Karpas-422 (cell line): ENCODE data around the gene SMU1. TPM values are rescaled to one million over a fixed set of nuclear protein-coding genes. Genes with fewer than 3 reads are reported as not detected.

Experiments
- DNase-seq: peaks from one replicate; pipeline ENCODE4 v3.0.0-alpha.2; 2015
- H2AFZ ChIP-seq: fragments of 200-600 bp; sonication (generic); 2 replicates; pipeline ENCODE4 v1.6.1; 2014; ENCODE audit warnings: antibody characterized with exemption, low read length, mixed read lengths
- H3K27ac ChIP-seq: fragments of 200-600 bp; sonication (generic); 2 replicates; pipeline ENCODE4 v1.5.1; 2014; ENCODE audit warnings: mild to moderate bottlenecking, low read length, moderate library complexity
- H3K27me3 ChIP-seq: fragments of 200-600 bp; sonication (generic); 2 replicates; pipeline ENCODE4 v1.6.1; 2014; ENCODE audit warnings: low read length, mixed read lengths
- H3K36me3 ChIP-seq: fragments of 200-600 bp; sonication (generic); 2 replicates; pipeline ENCODE4 v1.6.1; 2014; ENCODE audit warnings: low read length, mixed read lengths; ENCODE audit not compliant: insufficient read depth
- H3K4me1 ChIP-seq: fragments of 200-600 bp; sonication (generic); 2 replicates; pipeline ENCODE4 v1.6.1; 2014; ENCODE audit warnings: mild to moderate bottlenecking, low read length, mixed read lengths
- H3K4me2 ChIP-seq: fragments of 200-600 bp; sonication (generic); 2 replicates; pipeline ENCODE4 v1.6.1; 2014; ENCODE audit warnings: low read length, low read depth, mild to moderate bottlenecking; ENCODE audit not compliant: poor library complexity, severe bottlenecking
- H3K4me3 ChIP-seq: fragments of 200-600 bp; sonication (generic); 2 replicates; pipeline ENCODE4 v1.5.1; 2014; ENCODE audit warnings: mild to moderate bottlenecking, antibody characterized with exemption, low read length, mixed read lengths
- H3K79me2 ChIP-seq: fragments of 200-600 bp; sonication (generic); 2 replicates; pipeline ENCODE4 v1.6.1; 2014; ENCODE audit warnings: mild to moderate bottlenecking, low read length, mixed read lengths
- H3K9ac ChIP-seq: fragments of 200-600 bp; sonication (generic); 2 replicates; pipeline ENCODE4 v1.6.0; 2014; ENCODE audit warnings: low read length
- H3K9me2 ChIP-seq: fragments of 200-600 bp; sonication (generic), shearing (Covaris generic); replicated peaks from 2 replicates; pipeline ENCODE4 v1.6.0; 2014; ENCODE audit warnings: mild to moderate bottlenecking, low read length, moderate library complexity; ENCODE audit not compliant: insufficient read depth
- H3K9me3 ChIP-seq: fragments of 300-700, 200-600 bp; sonication (generic); 2 replicates; pipeline ENCODE4 v1.6.1; 2014; ENCODE audit warnings: low read length, mixed read lengths
- H4K20me1 ChIP-seq: fragments of 200-600 bp; sonication (generic); 2 replicates; pipeline ENCODE4 v1.6.1; 2014; ENCODE audit warnings: mild to moderate bottlenecking, antibody characterized with exemption, low read length, low read depth; ENCODE audit not compliant: insufficient read depth
- total RNA-seq: library from RNA; depleted of rRNA; stranded (reverse); fragments of >200 nt; shearing (Covaris generic); gene quantifications from 2 replicates; pipeline ENCODE4 v1.2.3, GENCODE V29; 2014; ENCODE audit warnings: low replicate concordance

The SMU1 gene
- total RNA-seq, 1 experiment from 2014 or later, result 18.4 TPM

GRCh38 chr9:33022755-33023154, 53.7 kb downstream of the SMU1 start:
- H3K36me3 ChIP-seq, result peaks cover 32% of the 10 kb centered on the region; the same call in 1 of the 2 replicates
- peak overlapping the region; percentile 100 for H3K4me2 ChIP-seq
- H3K9me2 ChIP-seq, result 0 out of 2 replicates have a peak, but pooled peaks cover 4% of the 10 kb centered on the region
- no peak overlapping the region for H2AFZ ChIP-seq
- H3K9ac ChIP-seq, result no peak overlapping the region
- no peak overlapping the region for H3K4me3 ChIP-seq
- H4K20me1 ChIP-seq, result peaks cover 19% of the 10 kb centered on the region
- H3K79me2 ChIP-seq, result peaks cover 87% of the 10 kb centered on the region
- no peak overlapping the region for H3K27ac ChIP-seq
- H3K4me1 ChIP-seq, result peaks cover 33% of the 10 kb centered on the region
- no peaks in the 10 kb centered on the region for H3K27me3 ChIP-seq
- no peaks in the 10 kb centered on the region for H3K9me3 ChIP-seq
- DNase-seq, result no peak

DNA sequence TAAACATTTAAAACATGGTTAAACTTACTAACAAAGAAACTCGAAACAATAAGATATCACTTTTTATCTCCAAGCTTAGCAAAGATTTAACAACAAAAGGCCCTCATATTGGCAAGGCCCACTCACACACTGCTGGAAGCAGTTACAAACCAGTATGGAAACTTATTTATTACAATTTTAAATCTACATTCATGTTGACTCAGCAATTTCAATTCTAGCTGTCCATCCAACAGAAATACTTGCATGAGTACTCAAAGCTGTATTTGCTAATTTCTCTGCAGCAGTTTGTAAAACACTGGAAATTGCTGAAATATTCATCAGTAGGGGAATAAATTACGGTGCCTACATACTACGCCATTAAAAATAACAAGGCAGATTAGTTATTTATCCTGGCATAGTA, 54.2 kb downstream of the SMU1 start:
- Histone ChIP-seq H4K20me1 (peaks cover 17% of the 10 kb centered on the region), H3K27me3 (no peaks in the 10 kb centered on the region), H3K79me2 (peaks cover 87% of the 10 kb centered on the region), H3K9me2 (0 out of 2 replicates have a peak, but pooled peaks cover 4% of the 10 kb centered on the region), H2AFZ (no peak overlapping the region), H3K36me3 (peaks cover 31% of the 10 kb centered on the region), H3K9me3 (no peaks in the 10 kb centered on the region), H3K4me1 (peaks cover 31% of the 10 kb centered on the region), H3K9ac (no peak overlapping the region), H3K4me2 (peak overlapping the region; percentile 100), H3K27ac (no peak overlapping the region), H3K4me3 (no peak overlapping the region)
- DNase-seq, result no peak

GRCh38 chr9:33019797-33020196, 56.7 kb downstream of the SMU1 start:
- 0 out of 2 replicates have a peak, but pooled peaks cover 4% of the 10 kb centered on the region for H3K9me2 ChIP-seq
- no peaks in the 10 kb centered on the region for H4K20me1 ChIP-seq
- no peak overlapping the region for H3K9ac ChIP-seq
- no peak overlapping the region for H3K27ac ChIP-seq
- H3K9me3 ChIP-seq, result no peaks in the 10 kb centered on the region
- no peak for DNase-seq
- peaks cover 20% of the 10 kb centered on the region for H3K36me3 ChIP-seq
- no peak overlapping the region for H3K4me3 ChIP-seq
- H3K79me2 ChIP-seq, result peaks cover 81% of the 10 kb centered on the region
- H3K4me1 ChIP-seq, result peaks cover 19% of the 10 kb centered on the region
- H3K27me3 ChIP-seq, result no peaks in the 10 kb centered on the region
- no peak overlapping the region for H3K4me2 ChIP-seq
- H2AFZ ChIP-seq, result no peak overlapping the region

GRCh38 chr9:33017283-33018041, 59.0 kb downstream of the SMU1 start:
- no peak overlapping the region for H2AFZ ChIP-seq
- no peak overlapping the region for H3K9ac ChIP-seq
- H3K36me3 ChIP-seq, result peaks cover 10% of the 10 kb centered on the region
- no peak overlapping the region for H3K4me2 ChIP-seq
- no peaks in the 10 kb centered on the region for H4K20me1 ChIP-seq
- no peak overlapping the region for H3K4me3 ChIP-seq
- peaks cover under 1% of the 10 kb centered on the region for H3K4me1 ChIP-seq
- DNase-seq, result no peak
- no peaks in the 10 kb centered on the region for H3K9me2 ChIP-seq
- no peaks in the 10 kb centered on the region for H3K9me3 ChIP-seq
- no peak overlapping the region for H3K27ac ChIP-seq
- H3K79me2 ChIP-seq, result peaks cover 73% of the 10 kb centered on the region
- H3K27me3 ChIP-seq, result no peaks in the 10 kb centered on the region

GRCh38 chr9:33014665-33015014, 61.8 kb downstream of the SMU1 start:
- Histone ChIP-seq H4K20me1 (no peaks in the 10 kb centered on the region), H3K27ac (no peak overlapping the region), H3K9me3 (no peaks in the 10 kb centered on the region), H3K4me1 (no peaks in the 10 kb centered on the region), H2AFZ (no peak overlapping the region), H3K9ac (no peak overlapping the region), H3K4me3 (no peak overlapping the region), H3K27me3 (no peaks in the 10 kb centered on the region), H3K4me2 (no peak overlapping the region), H3K9me2 (no peaks in the 10 kb centered on the region), H3K79me2 (peaks cover 56% of the 10 kb centered on the region), H3K36me3 (peaks cover 3% of the 10 kb centered on the region; the same call in 1 of the 2 replicates)
- DNase-seq, result no peak

DNA sequence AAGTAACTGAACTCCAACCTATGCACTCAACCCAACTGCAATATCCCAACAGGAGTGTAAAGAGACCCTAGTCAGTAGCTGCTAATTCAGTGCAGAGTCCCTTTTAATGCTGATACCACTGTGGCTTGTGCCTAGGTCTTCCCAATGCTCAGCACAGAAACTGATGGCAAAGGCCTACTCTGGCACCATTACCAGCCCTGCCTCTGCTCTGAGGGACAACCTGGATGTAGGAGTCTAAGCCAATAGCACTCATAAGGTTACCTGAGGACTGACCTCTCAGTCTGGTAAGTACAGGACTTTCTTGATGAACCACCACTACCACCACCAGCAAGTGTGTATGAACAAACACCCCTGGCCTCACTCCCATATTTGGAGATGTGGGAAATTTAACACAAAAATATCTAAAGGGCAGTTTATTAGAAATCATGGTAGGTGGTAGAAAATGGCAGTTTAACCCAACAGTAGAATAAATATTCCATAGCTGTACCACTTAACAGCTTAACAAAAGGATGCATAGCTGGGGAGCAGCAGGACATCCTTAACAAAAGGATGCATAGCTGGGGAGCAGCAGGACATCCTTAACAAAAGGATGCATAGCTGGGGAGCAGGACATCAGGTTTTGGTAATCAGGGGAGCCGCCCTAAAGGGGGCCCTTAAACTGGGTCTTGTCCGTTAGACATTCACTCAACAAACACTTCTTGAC, 62.4 kb downstream of the SMU1 start:
- DNase-seq, result no peak
- H2AFZ ChIP-seq, result no peak overlapping the region

GRCh38 chr9:33012328-33013069, 64.0 kb downstream of the SMU1 start:
- Histone ChIP-seq H3K36me3 (peaks cover 3% of the 10 kb centered on the region; the same call in 1 of the 2 replicates), H3K9me3 (no peaks in the 10 kb centered on the region), H3K27ac (no peak overlapping the region), H3K9ac (no peak overlapping the region), H3K79me2 (peaks cover 54% of the 10 kb centered on the region), H2AFZ (no peak overlapping the region), H3K4me2 (no peak overlapping the region), H3K9me2 (no peaks in the 10 kb centered on the region), H4K20me1 (no peaks in the 10 kb centered on the region), H3K4me3 (no peak overlapping the region), H3K27me3 (no peaks in the 10 kb centered on the region), H3K4me1 (no peaks in the 10 kb centered on the region)
- no peak for DNase-seq

More for the DNA sequence above, 62.4 kb downstream of the SMU1 start:
- H3K4me3 ChIP-seq, result no peak overlapping the region
- no peaks in the 10 kb centered on the region for H3K27me3 ChIP-seq
- H3K9ac ChIP-seq, result no peak overlapping the region
- peaks cover 58% of the 10 kb centered on the region for H3K79me2 ChIP-seq
- peaks cover 3% of the 10 kb centered on the region; the same call in 1 of the 2 replicates for H3K36me3 ChIP-seq
- no peaks in the 10 kb centered on the region for H4K20me1 ChIP-seq
- H3K4me2 ChIP-seq, result no peak overlapping the region
- H3K9me3 ChIP-seq, result no peaks in the 10 kb centered on the region
- H3K27ac ChIP-seq, result no peak overlapping the region
- no peaks in the 10 kb centered on the region for H3K9me2 ChIP-seq
- no peaks in the 10 kb centered on the region for H3K4me1 ChIP-seq

GRCh38 chr9:33011831-33012230, 64.6 kb downstream of the SMU1 start:
- Histone ChIP-seq H3K36me3 (no peaks in the 10 kb centered on the region), H3K9me2 (no peaks in the 10 kb centered on the region), H3K4me3 (no peak overlapping the region), H4K20me1 (no peaks in the 10 kb centered on the region), H3K27me3 (no peaks in the 10 kb centered on the region), H3K4me1 (no peaks in the 10 kb centered on the region), H3K79me2 (peaks cover 48% of the 10 kb centered on the region), H3K27ac (no peak overlapping the region), H3K9ac (no peak overlapping the region), H3K9me3 (no peaks in the 10 kb centered on the region), H3K4me2 (no peak overlapping the region), H2AFZ (no peak overlapping the region)
- DNase-seq, result no peak
